AG04449 (cell line): ENCODE data around the gene ECI2.

Experiments
- CTCF ChIA-PET: fragments of 350-600 bp; formaldehyde crosslinking; extraction: SDS; loops from one replicate; lab custom pipeline; 2021; ENCODE audit warnings: antibody characterized with exemption; lab: Yijun Ruan, JAX
- POLR2A ChIA-PET: fragments of 400-600, 350-600 bp; formaldehyde crosslinking; extraction: SDS; loops from one replicate; lab custom pipeline; 2020; ENCODE audit warnings: antibody characterized with exemption, inconsistent platforms; lab: Yijun Ruan, JAX
- DNase-seq: peaks from one replicate; pipeline ENCODE4 v3.0.0-alpha.2; 2010; ENCODE audit warnings: low read depth, low spot score
- H3K4me3 ChIP-seq: 2 replicates; pipeline ENCODE4 v1.5.1; 2011; ENCODE audit warnings: low read depth, mild to moderate bottlenecking, control low read depth, low read length
- CTCF ChIP-seq: IDR thresholded peaks from one replicate; pipeline ENCODE4 v1.5.1; 2011; ENCODE audit warnings: mild to moderate bottlenecking, moderate library complexity, low read length, control low read depth, inconsistent platforms; ENCODE audit not compliant: insufficient read depth; ENCODE audit errors: missing control alignments

ECI2 gene

GRCh38 chr6:4164456-4164855, 29.1 kb upstream of the ECI2 start:
- no peak for TF ChIP-seq CTCF
- no peak for DNase-seq
- CTCF ChIA-PET = no interaction called here
- POLR2A ChIA-PET = no interaction called here
- no peak overlapping the region for H3K4me3 ChIP-seq

GRCh38 chr6:4164117-4164442, 28.7 kb upstream of the ECI2 start:
- CTCF ChIA-PET = interaction anchor here (0.7 to 4.2 kb wide), 4 partner anchors 9 to 110 kb away, joined by 3 to 24 read pairs (median 5); no protein-coding TSS in a partner anchor
- POLR2A ChIA-PET = no interaction called here

GRCh38 chr6:4163408-4164116, 28.2 kb upstream of the ECI2 start:
- H3K4me3 ChIP-seq = no peak overlapping the region
- no peak for DNase-seq
- ChIA-PET POLR2A (no interaction called here), CTCF (interaction anchor here (0.7 to 4.2 kb wide), 4 partner anchors 9 to 109 kb away, joined by 3 to 24 read pairs (median 5); no protein-coding TSS in a partner anchor)
- no peak for TF ChIP-seq CTCF

More at GRCh38 chr6:4164117-4164442, 28.7 kb upstream of the ECI2 start:
- TF ChIP-seq CTCF = no peak
- H3K4me3 ChIP-seq = no peak overlapping the region
- DNase-seq = no peak

- TF ChIP-seq CTCF = no peak
- CTCF ChIA-PET = interaction anchor here (1.5 to 4.2 kb wide), 4 partner anchors 9 to 108 kb away, joined by 5 to 24 read pairs (median 6); no protein-coding TSS in a partner anchor
- no peak overlapping the region for H3K4me3 ChIP-seq
- DNase-seq = no peak
- POLR2A ChIA-PET = no interaction called here
Measured at GRCh38 chr6:4162370-4162769, 27.0 kb upstream of the ECI2 start.

GRCh38 chr6:4159491-4159890, 24.1 kb upstream of the ECI2 start:
- POLR2A ChIA-PET = no interaction called here
- CTCF ChIA-PET = interaction anchor here (0.9 to 7.9 kb wide), 4 partner anchors 14 to 138 kb away, joined by 3 to 159 read pairs (median 8); a partner anchor contains a TSS
- no peak for TF ChIP-seq CTCF

GRCh38 chr6:4157506-4157905, 22.1 kb upstream of the ECI2 start:
- no peak for TF ChIP-seq CTCF
- ChIA-PET POLR2A (no interaction called here), CTCF (interaction anchor here (0.9 to 7.9 kb wide), 5 partner anchors 9 to 101 kb away, joined by 3 to 159 read pairs (median 13); partner anchors contain the start of gene ECI2)
- no peak for DNase-seq
- no peak overlapping the region for H3K4me3 ChIP-seq

More at GRCh38 chr6:4159491-4159890, 24.1 kb upstream of the ECI2 start:
- H3K4me3 ChIP-seq = no peak overlapping the region
- no peak for DNase-seq
